HCT116 (cell line): ENCODE data around the gene SDE2.

Experiments
- CEBPB ChIP-seq: IDR thresholded peaks from 2 replicates; pipeline ENCODE4 v1.6.1; 2012; ENCODE audit warnings: low read depth
- EGR1 ChIP-seq: IDR thresholded peaks from 2 replicates; pipeline ENCODE4 v1.6.1; 2012; ENCODE audit warnings: low read depth
- EZH2 ChIP-seq: fragments of 200-600 bp; sonication (generic); IDR thresholded peaks from 2 replicates; pipeline ENCODE4 v1.6.1; 2017; ENCODE audit warnings: antibody characterized with exemption, mixed run types
- EZH2phosphoT487 ChIP-seq: fragments of 200-600 bp; IDR thresholded peaks from 2 replicates; pipeline ENCODE4 v1.6.1; 2018; ENCODE audit warnings: antibody characterized with exemption, borderline replicate concordance
- FOSL1 ChIP-seq: IDR thresholded peaks from 2 replicates; pipeline ENCODE4 v1.6.1; 2012; ENCODE audit warnings: low read depth
- JUND ChIP-seq: IDR thresholded peaks from 2 replicates; pipeline ENCODE4 v1.6.1; 2012
- POLR2A ChIP-seq: IDR thresholded peaks from 2 replicates; pipeline ENCODE4 v1.7.0; 2011; ENCODE audit warnings: borderline replicate concordance; ENCODE audit not compliant: insufficient read depth, insufficient read length; ENCODE audit errors: extremely low read depth
- POLR2AphosphoS5 ChIP-seq: IDR thresholded peaks from 2 replicates; pipeline ENCODE4 v1.6.1; 2011; ENCODE audit warnings: mild to moderate bottlenecking, low read depth, low read length, moderate library complexity
- RAD21 ChIP-seq: IDR thresholded peaks from 2 replicates; pipeline ENCODE4 v1.6.1; 2012; ENCODE audit warnings: low read depth, mild to moderate bottlenecking
- SRF ChIP-seq: IDR thresholded peaks from 2 replicates; pipeline ENCODE4 v1.6.1; 2012; ENCODE audit warnings: low read depth
- TF ChIP-seq, protein P1 (sequence below): IDR thresholded peaks from 2 replicates; pipeline ENCODE4 v1.6.1; 2012
- TF ChIP-seq, protein P2 (sequence below), 3 experiments: fragments of 200-600 bp in 1 of 3; sonication (generic) in 1 of 3; IDR thresholded peaks in 2 of 3; conservative IDR thresholded peaks in 1 of 3; 2 replicates each; pipeline ENCODE4 v1.5.1; 2012 to 2017; ENCODE audit warnings: low read depth in 2 of 3, low read length in 2 of 3, antibody characterized with exemption in 1 of 3, borderline replicate concordance in 1 of 3, control low read depth in 1 of 3, mild to moderate bottlenecking in 1 of 3, mixed read lengths in 1 of 3, mixed run types in 1 of 3, moderate library complexity in 1 of 3; ENCODE audit not compliant: insufficient read depth in 1 of 3
- TF ChIP-seq, protein P3 (sequence below): IDR thresholded peaks from 2 replicates; pipeline ENCODE4 v1.6.1; 2012; ENCODE audit warnings: low read depth

DNA sequence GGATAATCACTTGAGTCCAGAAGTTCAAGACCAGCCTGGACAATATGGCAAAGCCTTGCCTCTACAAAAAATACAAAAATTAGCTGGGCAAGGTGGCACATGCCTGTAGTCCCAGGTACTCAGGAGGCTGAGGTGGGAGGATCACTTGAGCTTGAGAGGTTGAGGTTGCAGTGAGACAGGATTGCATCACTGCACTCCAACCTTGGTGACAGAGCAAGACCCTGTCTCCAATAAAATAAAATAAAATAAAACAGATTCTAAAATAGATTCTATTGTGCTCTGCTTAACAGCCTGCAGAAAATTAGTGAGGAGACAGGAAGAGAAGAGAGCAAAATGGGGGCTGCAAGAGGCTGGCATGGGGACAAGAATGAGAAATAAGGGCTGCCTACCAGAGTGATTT is 7.5 kb upstream of the SDE2 start:
- TF ChIP-seq POLR2A (no peak), EZH2 (no peak), RAD21 (no peak), FOSL1 (no peak), POLR2AphosphoS5 (no peak), CEBPB (no peak), SRF (no peak), EZH2phosphoT487 (no peak), JUND (no peak), EGR1 (no peak)
- TF ChIP-seq, protein P1, sequence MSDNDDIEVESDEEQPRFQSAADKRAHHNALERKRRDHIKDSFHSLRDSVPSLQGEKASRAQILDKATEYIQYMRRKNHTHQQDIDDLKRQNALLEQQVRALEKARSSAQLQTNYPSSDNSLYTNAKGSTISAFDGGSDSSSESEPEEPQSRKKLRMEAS = no peak
- TF ChIP-seq, protein P2, sequence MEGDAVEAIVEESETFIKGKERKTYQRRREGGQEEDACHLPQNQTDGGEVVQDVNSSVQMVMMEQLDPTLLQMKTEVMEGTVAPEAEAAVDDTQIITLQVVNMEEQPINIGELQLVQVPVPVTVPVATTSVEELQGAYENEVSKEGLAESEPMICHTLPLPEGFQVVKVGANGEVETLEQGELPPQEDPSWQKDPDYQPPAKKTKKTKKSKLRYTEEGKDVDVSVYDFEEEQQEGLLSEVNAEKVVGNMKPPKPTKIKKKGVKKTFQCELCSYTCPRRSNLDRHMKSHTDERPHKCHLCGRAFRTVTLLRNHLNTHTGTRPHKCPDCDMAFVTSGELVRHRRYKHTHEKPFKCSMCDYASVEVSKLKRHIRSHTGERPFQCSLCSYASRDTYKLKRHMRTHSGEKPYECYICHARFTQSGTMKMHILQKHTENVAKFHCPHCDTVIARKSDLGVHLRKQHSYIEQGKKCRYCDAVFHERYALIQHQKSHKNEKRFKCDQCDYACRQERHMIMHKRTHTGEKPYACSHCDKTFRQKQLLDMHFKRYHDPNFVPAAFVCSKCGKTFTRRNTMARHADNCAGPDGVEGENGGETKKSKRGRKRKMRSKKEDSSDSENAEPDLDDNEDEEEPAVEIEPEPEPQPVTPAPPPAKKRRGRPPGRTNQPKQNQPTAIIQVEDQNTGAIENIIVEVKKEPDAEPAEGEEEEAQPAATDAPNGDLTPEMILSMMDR (IDR thresholded peaks at IDR 0.05 in 2 of 3, conservative IDR thresholded peaks at IDR 0.05 in 1 of 3; ENCODE audit: borderline replicate concordance in 1 of 3, insufficient read depth in 1 of 3, low read depth in 2 of 3, low read length in 2 of 3) = no peak
- TF ChIP-seq, protein P3, sequence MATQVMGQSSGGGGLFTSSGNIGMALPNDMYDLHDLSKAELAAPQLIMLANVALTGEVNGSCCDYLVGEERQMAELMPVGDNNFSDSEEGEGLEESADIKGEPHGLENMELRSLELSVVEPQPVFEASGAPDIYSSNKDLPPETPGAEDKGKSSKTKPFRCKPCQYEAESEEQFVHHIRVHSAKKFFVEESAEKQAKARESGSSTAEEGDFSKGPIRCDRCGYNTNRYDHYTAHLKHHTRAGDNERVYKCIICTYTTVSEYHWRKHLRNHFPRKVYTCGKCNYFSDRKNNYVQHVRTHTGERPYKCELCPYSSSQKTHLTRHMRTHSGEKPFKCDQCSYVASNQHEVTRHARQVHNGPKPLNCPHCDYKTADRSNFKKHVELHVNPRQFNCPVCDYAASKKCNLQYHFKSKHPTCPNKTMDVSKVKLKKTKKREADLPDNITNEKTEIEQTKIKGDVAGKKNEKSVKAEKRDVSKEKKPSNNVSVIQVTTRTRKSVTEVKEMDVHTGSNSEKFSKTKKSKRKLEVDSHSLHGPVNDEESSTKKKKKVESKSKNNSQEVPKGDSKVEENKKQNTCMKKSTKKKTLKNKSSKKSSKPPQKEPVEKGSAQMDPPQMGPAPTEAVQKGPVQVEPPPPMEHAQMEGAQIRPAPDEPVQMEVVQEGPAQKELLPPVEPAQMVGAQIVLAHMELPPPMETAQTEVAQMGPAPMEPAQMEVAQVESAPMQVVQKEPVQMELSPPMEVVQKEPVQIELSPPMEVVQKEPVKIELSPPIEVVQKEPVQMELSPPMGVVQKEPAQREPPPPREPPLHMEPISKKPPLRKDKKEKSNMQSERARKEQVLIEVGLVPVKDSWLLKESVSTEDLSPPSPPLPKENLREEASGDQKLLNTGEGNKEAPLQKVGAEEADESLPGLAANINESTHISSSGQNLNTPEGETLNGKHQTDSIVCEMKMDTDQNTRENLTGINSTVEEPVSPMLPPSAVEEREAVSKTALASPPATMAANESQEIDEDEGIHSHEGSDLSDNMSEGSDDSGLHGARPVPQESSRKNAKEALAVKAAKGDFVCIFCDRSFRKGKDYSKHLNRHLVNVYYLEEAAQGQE = no peak
